Measurements from ENCODE around the gene SEZ6L2. TPM values are rescaled to one million over a fixed set of nuclear protein-coding genes. Genes with fewer than 3 reads are reported as not detected.

The SEZ6L2 gene
- total and polyA plus RNA-seq, 2 of the 13 experiments (the other 11 are each of a cell fraction or from before 2014, with no cell fraction given), result 14.9 to 16.9 TPM

DNA sequence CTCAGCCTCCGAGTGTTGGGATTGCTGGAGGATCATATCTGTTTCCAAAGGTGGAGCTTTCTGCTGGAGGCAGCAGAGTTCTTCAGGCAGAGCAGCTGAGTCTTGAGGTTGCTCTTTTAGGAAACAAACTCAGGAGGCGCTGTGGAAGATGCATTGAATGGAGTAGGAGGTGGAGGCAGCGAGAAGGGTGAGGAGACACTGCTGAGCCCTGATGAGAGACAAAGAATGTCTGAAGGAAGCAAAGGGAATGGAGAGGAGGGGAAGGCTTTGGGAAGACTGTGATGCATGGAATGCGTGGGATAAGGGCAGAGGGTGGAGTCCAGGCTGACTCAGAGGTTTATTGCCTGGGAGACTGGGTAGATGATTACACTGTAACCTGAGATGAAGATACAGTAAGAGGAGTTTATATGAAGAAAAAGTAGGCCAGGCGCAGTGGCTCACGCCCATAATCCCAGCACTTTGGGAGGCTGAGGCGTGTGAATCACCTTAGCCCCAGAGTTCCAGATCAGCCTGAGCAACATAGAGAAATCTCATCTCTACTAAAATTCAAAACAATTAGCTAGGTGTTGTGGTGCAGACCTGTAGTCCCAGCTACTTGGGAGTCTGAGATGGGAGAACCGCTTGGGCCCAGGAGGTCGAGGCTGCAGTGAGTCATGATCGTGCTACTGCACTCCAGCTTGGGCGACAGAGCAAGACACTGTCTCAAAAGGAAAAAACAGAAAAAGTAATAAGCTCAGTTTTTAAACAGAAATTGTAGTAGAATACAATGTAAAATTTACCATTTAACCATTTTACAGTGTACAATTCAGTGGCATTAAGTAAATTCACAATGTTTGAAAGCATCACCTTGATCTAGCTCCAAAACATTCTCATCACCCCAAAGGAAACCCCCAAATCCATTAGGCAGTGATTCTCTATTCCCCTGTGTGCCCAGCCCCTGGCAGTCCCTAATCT is 44.8 kb upstream of the SEZ6L2 start (continued):
- TF ChIP-seq, protein P1, sequence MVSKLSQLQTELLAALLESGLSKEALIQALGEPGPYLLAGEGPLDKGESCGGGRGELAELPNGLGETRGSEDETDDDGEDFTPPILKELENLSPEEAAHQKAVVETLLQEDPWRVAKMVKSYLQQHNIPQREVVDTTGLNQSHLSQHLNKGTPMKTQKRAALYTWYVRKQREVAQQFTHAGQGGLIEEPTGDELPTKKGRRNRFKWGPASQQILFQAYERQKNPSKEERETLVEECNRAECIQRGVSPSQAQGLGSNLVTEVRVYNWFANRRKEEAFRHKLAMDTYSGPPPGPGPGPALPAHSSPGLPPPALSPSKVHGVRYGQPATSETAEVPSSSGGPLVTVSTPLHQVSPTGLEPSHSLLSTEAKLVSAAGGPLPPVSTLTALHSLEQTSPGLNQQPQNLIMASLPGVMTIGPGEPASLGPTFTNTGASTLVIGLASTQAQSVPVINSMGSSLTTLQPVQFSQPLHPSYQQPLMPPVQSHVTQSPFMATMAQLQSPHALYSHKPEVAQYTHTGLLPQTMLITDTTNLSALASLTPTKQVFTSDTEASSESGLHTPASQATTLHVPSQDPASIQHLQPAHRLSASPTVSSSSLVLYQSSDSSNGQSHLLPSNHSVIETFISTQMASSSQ (IDR thresholded peaks at IDR 0.05; ENCODE audit: low read depth), result peak; percentile 68
- TF ChIP-seq, protein P1 (CRISPR knock-in tag; IDR thresholded peaks at IDR 0.05; ENCODE audit: borderline replicate concordance), result peak; percentile 87
- peak; percentile 15; the same call in 1 of the 2 replicates for TF ChIP-seq ZNF292 (CRISPR knock-in tag; IDR thresholded peaks at IDR 0.05; ENCODE audit: borderline replicate concordance, low read depth)
- TF ChIP-seq, protein P2, sequence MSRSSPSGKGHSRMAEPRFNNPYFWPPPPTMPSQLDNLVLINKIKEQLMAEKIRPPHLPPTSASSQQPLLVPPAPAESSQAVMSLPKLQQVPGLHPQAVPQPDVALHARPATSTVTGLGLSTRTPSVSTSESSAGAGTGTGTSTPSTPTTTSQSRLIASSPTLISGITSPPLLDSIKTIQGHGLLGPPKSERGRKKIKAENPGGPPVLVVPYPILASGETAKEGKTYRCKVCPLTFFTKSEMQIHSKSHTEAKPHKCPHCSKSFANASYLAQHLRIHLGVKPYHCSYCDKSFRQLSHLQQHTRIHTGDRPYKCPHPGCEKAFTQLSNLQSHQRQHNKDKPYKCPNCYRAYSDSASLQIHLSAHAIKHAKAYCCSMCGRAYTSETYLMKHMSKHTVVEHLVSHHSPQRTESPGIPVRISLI (CRISPR knock-in tag; IDR thresholded peaks at IDR 0.05; ENCODE audit: borderline replicate concordance), result 0 out of 2 replicates have a peak, but pooled peaks have one; percentile 38
- TF ChIP-seq, protein P3, sequence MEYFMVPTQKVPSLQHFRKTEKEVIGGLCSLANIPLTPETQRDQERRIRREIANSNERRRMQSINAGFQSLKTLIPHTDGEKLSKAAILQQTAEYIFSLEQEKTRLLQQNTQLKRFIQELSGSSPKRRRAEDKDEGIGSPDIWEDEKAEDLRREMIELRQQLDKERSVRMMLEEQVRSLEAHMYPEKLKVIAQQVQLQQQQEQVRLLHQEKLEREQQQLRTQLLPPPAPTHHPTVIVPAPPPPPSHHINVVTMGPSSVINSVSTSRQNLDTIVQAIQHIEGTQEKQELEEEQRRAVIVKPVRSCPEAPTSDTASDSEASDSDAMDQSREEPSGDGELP (IDR thresholded peaks at IDR 0.05; ENCODE audit: borderline replicate concordance, low read depth), result no peak
- TF ChIP-seq, protein P4, sequence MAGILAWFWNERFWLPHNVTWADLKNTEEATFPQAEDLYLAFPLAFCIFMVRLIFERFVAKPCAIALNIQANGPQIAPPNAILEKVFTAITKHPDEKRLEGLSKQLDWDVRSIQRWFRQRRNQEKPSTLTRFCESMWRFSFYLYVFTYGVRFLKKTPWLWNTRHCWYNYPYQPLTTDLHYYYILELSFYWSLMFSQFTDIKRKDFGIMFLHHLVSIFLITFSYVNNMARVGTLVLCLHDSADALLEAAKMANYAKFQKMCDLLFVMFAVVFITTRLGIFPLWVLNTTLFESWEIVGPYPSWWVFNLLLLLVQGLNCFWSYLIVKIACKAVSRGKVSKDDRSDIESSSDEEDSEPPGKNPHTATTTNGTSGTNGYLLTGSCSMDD (CRISPR knock-in tag; IDR thresholded peaks at IDR 0.05), result no peak
- TF ChIP-seq, protein P5, sequence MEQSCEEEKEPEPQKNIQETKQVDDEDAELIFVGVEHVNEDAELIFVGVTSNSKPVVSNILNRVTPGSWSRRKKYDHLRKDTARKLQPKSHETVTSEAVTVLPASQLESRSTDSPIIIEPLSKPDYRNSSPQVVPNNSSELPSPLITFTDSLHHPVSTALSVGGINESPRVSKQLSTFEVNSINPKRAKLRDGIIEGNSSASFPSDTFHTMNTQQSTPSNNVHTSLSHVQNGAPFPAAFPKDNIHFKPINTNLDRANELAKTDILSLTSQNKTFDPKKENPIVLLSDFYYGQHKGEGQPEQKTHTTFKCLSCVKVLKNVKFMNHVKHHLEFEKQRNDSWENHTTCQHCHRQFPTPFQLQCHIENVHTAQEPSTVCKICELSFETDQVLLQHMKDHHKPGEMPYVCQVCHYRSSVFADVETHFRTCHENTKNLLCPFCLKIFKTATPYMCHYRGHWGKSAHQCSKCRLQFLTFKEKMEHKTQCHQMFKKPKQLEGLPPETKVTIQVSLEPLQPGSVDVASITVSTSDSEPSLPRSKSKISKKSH (CRISPR knock-in tag; IDR thresholded peaks at IDR 0.05; ENCODE audit: borderline replicate concordance), result no peak
- TF ChIP-seq IRF2 (CRISPR knock-in tag; IDR thresholded peaks at IDR 0.05), result no peak
- TF ChIP-seq GATAD2A (CRISPR knock-in tag; IDR thresholded peaks at IDR 0.05), result peak; percentile 62
- TF ChIP-seq ZNF264 (CRISPR knock-in tag; IDR thresholded peaks at IDR 0.05), result no peak
- TF ChIP-seq, protein P6, sequence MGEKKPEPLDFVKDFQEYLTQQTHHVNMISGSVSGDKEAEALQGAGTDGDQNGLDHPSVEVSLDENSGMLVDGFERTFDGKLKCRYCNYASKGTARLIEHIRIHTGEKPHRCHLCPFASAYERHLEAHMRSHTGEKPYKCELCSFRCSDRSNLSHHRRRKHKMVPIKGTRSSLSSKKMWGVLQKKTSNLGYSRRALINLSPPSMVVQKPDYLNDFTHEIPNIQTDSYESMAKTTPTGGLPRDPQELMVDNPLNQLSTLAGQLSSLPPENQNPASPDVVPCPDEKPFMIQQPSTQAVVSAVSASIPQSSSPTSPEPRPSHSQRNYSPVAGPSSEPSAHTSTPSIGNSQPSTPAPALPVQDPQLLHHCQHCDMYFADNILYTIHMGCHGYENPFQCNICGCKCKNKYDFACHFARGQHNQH (CRISPR knock-in tag; IDR thresholded peaks at IDR 0.05), result peak; percentile 64; the same call in 1 of the 2 replicates
- TF ChIP-seq, protein P7, sequence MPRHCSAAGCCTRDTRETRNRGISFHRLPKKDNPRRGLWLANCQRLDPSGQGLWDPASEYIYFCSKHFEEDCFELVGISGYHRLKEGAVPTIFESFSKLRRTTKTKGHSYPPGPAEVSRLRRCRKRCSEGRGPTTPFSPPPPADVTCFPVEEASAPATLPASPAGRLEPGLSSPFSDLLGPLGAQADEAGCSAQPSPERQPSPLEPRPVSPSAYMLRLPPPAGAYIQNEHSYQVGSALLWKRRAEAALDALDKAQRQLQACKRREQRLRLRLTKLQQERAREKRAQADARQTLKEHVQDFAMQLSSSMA (CRISPR knock-in tag; IDR thresholded peaks at IDR 0.05), result 0 out of 2 replicates have a peak, but pooled peaks have one; percentile 40
- no peak for TF ChIP-seq HNF4G (IDR thresholded peaks at IDR 0.05; ENCODE audit: borderline replicate concordance, low read depth, low read length)
- no peak for TF ChIP-seq HNF4G (CRISPR knock-in tag; IDR thresholded peaks at IDR 0.05; ENCODE audit: borderline replicate concordance, low read depth)
- TF ChIP-seq SOX5 (CRISPR knock-in tag; IDR thresholded peaks at IDR 0.05; ENCODE audit: borderline replicate concordance), result peak; percentile 39; the same call in 1 of the 2 replicates

Measured in HepG2 (cell line).